GM19240 (cell line): ENCODE measurements around the gene SLC38A4.
"Not testable (repeated sequence)": the region's sequence is repeated elsewhere in the genome, so short reads cannot be mapped to it uniquely, and the experiment has no call there.

Experiments used
- DNase-seq: peaks from one replicate; pipeline ENCODE4 v3.0.0; 2011; ENCODE audit warnings: low spot score; ENCODE audit not compliant: insufficient read length

The SLC38A4 gene

DNA sequence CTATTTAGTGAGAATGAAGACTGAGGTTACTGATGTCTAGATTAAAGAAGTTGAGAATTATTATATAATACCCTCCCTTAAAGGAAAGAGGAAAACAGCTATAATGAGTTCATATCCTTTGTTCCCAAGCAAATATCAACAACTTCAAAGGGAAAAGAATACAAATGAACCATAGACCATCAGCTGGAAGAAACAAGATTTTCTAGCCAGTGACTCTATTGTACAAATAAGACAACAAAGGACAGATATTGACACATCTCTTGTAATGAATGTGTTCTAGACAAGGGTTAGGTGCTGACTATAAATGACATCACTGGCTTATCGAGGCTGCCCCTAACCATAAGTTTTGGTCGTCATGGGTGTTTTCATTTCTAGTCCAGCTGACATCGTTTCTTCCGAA lies 48.2 kb downstream of the SLC38A4 start:
- DNase-seq, result no peak

DNA sequence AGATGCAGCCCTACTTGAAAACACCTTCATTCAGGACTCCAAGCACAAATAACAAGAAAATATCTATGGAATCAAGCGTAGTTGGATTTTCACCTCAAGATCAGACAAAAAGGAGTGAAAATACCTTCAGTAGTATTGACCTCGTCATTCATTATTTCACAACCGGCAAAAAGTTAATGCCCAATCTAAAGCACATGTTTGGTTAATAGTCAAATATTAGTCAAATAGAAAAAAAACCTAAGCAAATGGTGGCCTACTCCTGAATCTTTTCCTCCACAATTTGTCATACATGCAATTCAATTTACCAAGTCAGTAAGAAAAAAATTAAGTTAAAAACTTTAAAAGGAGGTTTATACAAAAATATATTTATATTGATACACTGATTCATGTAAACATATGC lies 50.0 kb downstream of the SLC38A4 start:
- no peak for DNase-seq

DNA sequence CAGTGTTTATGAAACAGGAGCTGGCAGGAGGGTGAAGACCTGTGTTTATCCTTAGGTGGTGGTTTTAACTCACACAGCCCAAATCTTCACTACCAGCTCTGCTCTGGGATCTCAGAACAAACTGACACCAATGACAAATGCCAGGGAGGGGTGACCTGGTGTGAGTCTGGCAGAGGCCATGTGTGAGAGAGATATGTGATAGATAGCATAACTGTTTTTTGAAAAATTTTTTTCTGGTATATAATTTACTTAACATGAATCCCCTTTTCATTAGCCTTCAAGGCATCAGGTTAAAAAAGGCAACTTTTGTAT lies 51.5 kb downstream of the SLC38A4 start:
- DNase-seq, result no peak

DNA sequence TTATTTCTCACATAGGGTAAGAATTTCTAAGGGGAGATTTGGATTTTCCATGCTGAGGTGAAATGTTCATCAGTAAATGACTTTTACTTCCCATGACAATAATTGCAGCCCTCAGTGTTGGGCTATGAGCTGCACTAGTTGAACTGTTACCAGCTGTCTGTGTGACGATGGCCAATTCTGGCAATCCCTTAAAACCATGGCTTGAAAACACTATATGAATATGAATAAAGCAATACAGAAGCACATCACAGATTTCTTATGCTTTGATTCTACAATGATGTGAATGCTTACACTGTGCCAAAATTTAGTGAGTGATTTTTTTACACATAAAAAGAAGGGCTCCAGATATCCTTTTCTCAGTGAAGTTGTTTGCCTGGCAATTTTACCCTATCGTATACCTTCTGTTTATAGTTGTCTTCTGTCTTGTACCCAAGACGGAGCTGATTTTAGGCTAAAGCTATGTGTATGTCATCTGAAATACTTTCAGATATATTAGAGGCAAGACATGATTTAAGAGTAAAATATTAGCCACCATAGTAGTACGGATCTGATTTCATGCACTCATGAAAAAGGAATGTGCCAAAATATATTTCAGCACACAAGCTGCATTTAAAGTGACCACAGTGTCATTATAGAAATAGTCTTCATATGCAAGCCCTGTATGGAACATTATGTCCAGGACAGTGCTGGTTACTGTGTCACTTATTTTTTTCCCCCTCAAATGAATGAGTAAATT lies 52.0 kb downstream of the SLC38A4 start:
- DNase-seq, result no peak

DNA sequence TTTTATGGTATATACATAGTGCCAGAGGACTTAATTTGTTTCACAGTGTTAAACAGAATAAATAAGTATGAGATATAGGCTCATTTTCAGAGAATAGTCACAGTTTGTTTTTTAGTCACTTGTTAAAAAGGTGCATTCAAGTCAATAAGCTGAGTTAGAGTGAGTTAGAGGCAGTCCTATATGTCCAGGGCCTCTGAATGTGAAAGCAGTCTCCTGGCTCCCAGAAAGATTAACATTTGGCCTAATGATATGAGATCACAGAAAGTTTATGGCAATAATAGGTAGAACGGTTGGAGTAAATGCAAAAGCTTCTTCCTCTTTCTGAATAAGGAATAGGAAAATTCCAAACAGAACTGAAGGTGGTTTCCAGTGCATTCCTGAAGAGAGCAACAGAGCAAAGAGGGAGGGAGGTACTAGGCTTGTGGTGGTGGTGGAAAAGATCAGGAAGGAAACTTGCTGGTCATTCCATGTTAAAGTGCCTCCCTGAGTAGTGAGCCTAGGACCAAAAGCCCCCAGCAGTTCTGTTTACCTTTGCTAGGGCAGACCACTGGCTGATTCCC lies 54.4 kb downstream of the SLC38A4 start:
- DNase-seq, result no peak

DNA sequence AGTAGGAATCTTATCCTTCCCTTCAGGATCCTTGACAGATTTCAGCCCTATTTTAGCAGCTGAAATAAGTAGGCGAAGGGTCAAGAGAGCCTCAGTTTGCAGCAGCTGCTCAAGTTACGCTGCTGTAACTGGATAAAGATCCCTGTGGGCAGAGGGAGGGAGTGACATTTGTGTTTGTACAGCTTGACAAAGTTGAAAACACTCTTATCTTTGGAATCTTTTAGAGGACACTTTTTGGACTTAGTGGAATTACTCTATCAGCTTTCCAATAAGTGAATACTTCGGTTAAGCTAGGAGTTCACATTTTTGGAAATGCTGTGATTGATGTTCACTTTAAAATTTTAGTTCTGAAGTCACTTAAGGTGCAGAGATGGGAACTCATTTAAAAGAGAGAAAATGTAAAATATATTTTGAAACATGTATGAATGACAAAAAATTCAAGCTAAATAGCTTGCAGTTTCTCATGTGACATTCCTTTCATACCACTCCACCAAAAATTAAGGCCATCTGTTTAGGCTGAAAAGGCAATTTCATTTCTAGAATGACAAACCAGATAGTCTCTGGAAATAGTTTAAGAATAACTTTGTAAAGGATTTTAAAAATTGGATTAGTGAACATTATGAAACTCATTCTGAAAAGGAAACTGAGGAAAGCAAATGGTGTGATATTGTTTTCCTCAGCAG lies 55.2 kb downstream of the SLC38A4 start:
- DNase-seq, result no peak

DNA sequence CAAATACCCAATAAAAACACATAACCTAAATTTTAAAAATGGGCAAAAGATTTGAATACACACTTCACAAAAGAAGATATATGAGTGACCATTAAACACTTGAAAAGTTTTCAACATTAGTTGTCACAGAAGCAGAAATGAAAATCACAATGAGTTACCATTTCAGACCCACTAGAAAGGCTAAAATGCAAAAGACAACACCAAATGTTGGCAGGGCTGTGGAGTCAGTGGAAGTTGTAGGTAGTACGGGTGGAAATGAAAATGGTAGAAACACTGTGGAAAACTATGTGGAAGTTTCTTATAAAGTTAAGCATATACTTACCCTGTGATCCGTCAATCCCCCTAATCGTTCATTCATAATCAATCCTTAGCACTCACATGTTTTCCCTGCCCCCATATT lies 61.8 kb downstream of the SLC38A4 start:
- no peak for DNase-seq

DNA sequence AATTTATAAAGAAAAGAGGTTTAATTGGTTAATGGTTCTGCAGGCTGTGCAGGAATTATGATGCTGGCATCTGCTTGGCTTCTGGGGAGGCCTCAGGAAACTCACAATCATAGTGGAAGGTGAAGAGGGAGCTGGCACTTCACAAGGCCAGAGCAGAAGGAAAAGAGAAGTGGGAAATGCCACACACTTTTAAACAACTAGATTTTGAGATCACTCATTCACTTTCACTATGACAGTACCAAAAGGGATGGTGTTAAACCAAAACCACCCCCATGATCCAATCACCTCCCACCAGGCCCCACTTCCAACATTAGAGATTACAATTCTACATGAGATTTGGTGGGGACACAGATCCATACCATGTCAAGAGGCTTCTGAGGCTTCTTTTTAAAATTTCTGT lies 62.6 kb downstream of the SLC38A4 start:
- no peak for DNase-seq

DNA sequence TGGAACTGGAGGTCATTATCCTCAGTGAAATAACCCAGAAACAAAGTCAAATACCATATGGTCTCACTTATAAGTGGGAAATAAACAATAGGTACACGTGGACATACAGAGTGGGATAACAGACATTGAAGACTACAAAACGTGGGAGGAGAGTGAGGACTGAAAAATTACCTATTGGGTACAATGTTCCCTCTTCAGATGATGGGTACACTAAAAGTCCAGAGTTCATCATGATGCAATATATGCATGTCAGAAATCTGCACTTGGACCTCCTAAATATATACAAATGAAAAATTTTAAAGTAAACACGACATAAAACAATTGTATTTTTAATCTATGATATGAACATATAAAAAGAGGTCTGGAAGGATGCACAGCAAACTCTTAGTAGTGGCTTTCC lies 71.2 kb downstream of the SLC38A4 start:
- no peak for DNase-seq

DNA sequence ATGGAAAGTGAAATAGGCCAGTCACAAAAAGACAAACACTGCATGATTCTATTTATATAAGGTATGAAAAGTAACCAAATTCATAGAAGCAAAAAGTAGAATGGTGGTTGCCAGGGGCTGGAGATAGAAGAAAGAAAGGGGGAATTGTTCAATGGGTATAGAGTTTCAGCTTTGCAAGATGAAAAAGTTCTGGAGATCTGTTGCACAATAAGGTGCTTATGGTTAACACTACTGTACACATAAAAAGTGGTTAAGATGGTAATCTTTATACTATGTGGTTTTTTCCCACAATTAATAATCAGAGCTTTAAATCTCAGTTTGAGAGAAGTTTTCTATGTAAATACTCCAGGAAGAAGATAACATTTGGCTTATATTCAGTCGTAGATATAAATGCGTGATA lies 73.4 kb downstream of the SLC38A4 start:
- DNase-seq, result no peak

DNA sequence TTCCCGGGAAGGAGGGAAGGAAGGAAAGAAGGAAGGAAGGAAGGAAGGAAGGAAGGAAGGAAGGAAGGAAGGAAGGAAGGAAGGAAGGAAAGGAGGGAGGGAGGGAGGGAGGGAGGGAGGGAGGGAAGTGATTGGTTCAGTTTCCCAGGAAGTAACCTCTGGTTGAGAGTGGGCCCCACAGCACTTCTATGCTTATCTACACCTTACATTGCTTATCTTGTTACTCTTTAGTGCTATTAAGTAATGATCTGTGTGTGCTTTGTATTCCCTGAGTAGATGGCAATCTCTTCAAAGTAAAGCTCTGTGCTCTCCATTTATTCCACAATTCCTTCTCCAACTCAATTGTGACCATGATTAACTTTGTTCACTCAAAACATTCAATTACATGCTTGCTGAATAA lies 74.6 kb downstream of the SLC38A4 start:
- no peak for DNase-seq

DNA sequence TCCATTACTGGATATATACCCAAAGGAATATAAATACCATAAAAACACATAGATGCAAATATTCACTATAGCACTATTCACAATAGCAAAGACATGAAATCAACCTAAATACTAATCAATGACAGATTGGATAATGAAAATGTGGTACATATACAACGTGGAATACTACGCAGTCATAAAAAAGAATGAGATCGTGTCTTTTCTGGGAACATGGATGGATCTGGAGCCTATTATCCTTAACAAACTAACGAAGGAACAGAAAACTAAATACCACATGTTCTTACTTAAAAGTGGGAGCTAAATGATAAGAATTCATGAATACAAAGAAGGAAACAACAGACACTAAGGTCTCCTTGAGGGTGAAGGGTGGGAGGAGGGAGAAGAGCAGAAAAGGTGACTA lies 76.5 kb downstream of the SLC38A4 start:
- DNase-seq, result no peak

DNA sequence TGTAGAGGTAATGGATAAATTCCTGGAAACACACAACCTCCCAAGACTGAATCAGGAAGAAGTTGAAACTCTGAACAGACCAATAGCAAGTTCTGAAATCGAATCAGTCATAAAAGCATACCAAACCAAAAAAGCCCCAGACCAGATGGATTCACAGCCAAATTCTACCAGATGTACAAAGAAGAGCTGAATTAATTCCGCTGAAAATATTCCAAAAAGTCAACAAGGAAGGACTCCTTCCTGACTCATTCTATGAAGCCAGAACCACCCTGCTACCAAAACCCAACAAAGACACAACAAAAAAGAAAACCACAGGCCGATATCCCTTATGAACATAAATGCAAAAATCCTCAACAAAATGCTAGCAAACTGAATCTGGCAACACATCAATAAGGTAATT lies 81.5 kb downstream of the SLC38A4 start:
- no peak for DNase-seq

DNA sequence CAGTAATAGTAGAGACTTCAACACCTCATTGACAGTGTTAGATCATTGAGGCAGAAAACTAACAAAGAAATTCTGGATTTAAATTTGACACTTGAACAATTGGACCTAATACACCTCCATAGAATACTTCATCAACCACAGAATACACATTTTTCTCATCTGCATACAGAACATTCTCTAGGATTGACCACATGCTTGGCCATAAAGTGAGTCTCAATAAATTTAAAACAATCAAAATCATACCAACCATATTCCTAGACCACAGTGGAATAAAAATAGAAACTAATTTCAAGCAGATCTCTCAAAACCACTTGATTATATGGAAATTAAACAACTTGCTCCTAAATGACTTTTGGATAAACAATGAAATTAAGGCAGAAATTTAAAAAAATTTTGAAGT lies 82.3 kb downstream of the SLC38A4 start:
- DNase-seq, result no peak

DNA sequence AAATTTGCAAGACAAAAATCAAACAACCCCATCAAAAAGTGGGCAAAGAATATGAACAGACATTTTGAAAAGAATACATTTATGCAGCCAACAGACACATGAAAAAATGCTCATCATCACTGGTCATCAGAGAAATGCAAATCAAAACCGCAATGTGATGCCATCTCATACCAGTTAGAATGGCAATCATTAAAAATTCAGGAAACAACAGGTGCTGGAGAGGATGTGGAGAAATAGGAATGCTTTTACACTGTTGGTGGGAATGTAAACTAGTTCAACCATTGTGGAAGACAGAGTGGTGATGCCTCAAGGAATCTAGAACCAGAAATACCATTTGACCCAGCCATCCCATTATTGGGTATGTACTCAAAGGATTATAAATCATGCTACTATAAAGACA lies 83.5 kb downstream of the SLC38A4 start:
- not testable (repeated sequence) for DNase-seq

DNA sequence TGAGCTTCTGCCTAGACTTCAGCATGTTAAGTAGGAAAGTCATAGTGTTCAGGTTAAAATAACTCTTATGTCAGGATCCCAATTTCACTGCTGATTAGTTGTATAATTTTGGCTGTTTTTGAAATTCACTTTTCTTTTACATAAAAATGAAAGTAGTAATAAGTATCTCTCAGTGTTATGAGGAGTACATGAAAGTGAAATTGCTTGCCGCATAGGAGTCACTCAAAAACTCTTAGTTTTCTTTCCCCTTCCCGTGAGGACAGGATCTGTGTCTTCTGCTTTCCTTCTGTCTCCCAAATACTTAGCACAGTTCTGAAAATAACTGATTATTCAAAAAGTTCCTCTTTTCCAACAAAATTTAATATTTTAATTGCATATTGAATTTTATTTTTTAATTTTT lies 100.5 kb downstream of the SLC38A4 start:
- DNase-seq, result no peak

DNA sequence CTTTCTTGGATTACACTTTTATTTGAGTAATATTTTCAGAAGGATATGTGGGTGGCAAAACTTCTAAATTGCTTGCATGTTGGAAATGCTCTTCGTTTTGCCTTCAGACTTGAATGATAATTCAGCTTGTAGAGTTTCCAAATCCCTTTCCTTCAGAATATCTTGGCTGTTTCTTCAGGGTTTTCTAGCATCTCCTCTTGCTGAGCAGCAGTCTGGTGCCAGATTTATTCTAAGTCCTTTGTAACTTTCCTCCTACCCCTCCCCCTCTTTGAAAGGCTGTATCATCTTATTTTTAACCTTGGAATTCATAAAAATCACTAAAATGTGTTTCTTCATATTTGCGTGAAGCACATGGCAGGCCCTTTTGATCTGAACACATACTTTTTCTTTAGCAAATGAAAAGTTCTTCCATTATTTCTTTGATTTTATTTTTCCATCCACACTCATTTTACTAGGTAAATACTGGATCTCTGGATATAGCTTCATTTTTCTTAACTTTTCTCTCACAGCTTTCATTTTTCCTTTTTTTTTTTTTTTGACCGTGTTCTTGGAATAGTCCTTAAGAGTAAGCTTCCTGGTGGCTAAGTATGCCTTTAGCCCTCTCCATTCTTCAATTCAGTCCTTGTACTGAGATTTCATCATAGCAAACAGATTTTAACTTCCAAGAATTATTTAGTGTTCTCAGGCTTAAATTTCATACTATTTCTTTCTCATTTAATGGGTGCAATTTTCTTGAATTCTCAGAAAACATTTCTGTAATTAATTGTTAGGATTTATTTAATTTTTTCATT lies 102.0 kb downstream of the SLC38A4 start:
- DNase-seq, result no peak

DNA sequence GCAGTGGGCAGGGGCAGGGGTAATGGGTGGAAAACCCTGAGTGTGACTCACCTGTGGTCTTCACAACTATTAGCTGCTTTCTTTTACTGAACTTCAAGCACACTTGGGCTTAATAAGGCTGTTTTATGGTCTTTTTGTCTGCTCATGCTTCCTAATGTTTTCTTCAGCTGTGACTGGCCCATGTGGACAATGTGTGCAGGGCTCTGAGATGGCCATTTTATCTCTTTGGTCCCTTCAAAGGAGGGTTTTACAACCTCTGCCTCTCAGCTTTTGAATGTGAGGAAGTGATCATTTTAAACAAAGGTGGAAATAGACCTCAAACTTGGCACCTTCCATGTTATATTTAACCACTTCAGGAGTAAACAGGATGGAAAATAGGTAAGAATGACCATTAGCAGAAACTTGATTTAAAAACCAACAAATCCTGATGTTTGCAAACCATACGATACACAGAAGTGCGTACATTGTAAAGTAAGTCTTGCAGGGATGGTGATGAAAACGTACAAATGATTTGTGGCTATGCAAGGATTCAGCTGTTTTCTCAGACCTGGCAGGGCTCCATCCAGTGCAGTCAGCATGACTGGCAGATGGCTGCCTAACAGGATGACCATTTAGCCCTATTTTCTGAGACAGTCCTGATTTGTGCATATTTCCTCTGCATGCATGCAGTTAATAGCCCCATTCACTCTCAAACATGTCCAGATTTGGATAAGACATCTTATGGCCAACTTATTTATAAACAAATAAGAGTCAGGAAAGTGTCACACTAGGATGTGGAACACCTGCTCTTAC lies 103.2 kb downstream of the SLC38A4 start:
- no peak for DNase-seq

DNA sequence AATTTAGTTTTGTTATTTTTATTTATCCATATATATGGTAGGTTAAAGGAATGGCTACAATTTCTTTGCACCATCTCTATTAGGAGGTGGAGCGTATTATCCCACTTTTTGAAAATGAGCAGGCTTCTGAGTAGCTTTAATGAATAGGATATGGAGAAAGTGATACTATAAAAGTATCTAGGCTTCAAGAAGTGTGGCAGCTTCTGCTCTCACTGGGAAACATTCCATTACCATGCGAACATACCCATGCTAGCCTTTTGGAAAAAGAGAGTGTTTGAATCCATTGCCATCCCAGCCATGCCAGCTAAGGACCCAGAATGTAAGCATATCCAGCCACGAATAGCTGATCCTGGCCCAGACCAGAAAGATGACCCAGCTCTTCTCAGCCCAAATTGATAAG lies 107.3 kb downstream of the SLC38A4 start:
- DNase-seq, result no peak

DNA sequence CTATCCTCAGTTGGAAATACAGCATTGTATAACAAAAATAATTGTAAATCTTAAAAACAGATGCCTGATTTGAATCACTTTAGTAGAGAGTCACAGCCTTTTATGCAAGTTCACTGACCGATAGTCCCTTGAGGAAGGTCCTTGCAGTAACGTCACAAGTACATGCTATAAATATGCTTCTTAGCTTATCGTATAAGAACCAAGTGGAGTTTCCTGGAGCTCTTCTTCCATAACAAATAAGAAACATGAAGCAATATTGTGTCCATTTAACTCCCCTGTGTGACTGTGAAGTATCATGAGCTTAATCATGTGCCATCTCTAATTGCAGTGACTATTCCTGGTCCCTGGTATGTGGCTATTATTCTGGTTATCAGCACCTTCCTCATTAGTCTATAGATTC lies 107.9 kb downstream of the SLC38A4 start:
- DNase-seq, result no peak

DNA sequence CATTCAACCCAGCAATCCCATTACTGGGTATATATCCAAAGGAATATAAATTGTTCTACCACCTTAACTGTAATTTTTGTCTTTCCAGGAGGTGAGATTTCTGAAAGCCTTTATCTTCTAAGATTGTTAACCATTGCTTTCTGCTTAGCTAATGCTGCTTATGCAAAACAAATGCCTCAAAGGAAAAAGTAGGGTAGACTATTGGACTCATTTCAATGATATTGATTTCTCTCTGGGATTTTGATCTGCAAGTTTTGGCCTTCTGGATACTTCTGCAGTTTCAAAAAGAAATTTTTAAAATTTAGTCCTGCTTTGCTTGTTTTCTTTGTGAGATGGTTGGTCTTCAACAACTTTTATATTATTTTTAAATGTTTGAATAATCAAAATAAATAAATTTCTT lies 108.6 kb downstream of the SLC38A4 start:
- no peak for DNase-seq
